NB4 (cell line): ENCODE data around the gene GSS.
"Not testable (repeated sequence)": the region's sequence is repeated elsewhere in the genome, so short reads cannot be mapped to it uniquely, and the experiment has no call there.

Source experiments
- DNase-seq: peaks from one replicate; pipeline ENCODE4 v3.0.0; 2010; ENCODE audit warnings: low read depth
- H3K4me3 ChIP-seq: one replicate; pipeline ENCODE4 v1.5.1; 2011; ENCODE audit warnings: mild to moderate bottlenecking, low read depth, low read length, moderate library complexity
- CTCF ChIP-seq: IDR thresholded peaks from one replicate; pipeline ENCODE4 v1.5.1; 2012; ENCODE audit warnings: low read depth, low read length
- MYC ChIP-seq: IDR thresholded peaks from 2 replicates; pipeline ENCODE4 v1.6.1; 2011; ENCODE audit warnings: low read depth, low read length
- POLR2A ChIP-seq: IDR thresholded peaks from 2 replicates; pipeline ENCODE4 v1.6.1; 2011; ENCODE audit warnings: mild to moderate bottlenecking; ENCODE audit not compliant: insufficient read length; ENCODE audit errors: extremely low read depth
- TF ChIP-seq, protein P1 (sequence below): IDR thresholded peaks from 2 replicates; pipeline ENCODE4 v1.6.1; 2011; ENCODE audit warnings: low read depth, low read length

GSS gene

DNA sequence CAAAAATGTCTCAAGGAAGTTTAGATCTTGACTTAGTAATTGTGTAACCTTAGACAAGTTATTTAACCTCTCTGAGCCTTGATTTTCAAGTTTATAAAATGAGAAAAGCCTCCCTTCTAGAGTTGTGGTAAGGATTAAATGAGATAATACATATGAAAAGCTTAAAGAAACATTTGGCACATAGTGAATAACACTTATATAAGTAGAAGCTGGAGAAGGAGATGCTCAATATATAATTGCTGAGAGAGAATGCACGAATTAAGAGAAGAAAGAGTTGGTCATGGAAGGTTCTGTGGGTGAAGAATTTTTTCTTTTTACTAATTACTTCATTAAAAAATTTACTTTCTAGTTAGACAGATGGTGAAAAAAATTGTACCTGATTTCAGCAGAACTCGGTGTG lies 73.9 kb downstream of the GSS start:
- DNase-seq: no peak
- no peak for TF ChIP-seq POLR2A
- H3K4me3 ChIP-seq: no peak overlapping the region

DNA sequence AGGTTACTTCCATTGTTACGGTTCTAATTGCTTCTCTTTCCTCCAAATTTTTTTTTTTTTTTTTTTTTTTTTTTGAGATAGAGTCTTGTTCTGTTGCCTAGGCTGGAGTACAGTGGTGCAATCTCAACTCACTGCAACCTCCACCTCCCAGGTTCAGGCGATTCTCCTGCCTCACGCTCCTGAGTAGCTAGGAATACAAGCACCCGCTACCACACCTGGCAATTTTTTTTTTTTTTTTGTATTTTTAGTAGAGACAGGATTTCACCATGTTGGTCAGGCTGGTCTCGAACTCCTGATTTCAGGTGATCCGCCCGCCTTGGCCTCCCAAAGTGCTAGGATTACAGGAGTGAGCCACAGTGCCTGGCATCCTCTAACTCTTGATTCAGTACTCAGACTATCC lies 74.6 kb downstream of the GSS start:
- DNase-seq: not testable (repeated sequence)

DNA sequence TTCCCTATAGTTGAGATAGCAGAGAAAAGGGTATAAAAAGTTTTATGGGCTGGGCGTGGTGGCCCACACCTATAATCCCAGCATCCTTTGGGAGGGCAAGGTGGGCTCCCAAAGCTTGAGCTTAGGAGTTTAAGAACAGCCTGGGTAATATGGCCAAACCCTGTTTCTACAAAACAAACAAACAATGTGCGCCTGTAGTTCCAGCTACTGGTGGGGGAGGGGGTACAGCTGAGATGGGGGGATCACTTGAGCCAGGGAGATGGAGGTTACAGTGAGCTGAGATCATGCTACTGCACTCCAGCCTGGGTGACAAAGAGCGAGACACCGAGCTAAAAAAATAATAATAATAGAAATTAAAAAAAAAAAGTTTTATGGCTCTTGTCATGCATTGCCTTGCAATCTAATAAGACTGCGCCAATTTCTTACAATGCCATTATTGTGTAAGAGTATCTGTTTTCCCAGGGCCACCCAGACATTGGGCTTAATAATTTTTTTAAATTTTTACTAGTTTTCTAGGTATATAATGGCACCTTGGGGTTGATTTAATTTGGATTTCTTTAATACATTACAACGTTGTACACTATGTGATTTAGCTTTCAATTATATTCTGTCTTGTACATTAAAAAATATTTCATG lies 75.3 kb downstream of the GSS start:
- TF ChIP-seq MYC (no peak), POLR2A (no peak), CTCF (no peak)
- TF ChIP-seq, protein P1, sequence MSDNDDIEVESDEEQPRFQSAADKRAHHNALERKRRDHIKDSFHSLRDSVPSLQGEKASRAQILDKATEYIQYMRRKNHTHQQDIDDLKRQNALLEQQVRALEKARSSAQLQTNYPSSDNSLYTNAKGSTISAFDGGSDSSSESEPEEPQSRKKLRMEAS: no peak
- H3K4me3 ChIP-seq: no peak overlapping the region

More for the DNA sequence above, 74.6 kb downstream of the GSS start:
- H3K4me3 ChIP-seq: not testable (repeated sequence)

More for the DNA sequence above, 75.3 kb downstream of the GSS start:
- no peak for DNase-seq
